Neutrophil (primary cell): Measurements from ENCODE around the gene PAFAH2.

ENCODE experiments used
- H3K27ac ChIP-seq: fragments of 200-600 bp; sonication (generic); 2 replicates; pipeline ENCODE4 v1.5.1; 2016; ENCODE audit warnings: mild to moderate bottlenecking, moderate library complexity
- H3K27me3 ChIP-seq: fragments of 200-600 bp; sonication (generic); 2 replicates; pipeline ENCODE4 v1.6.0; 2016; ENCODE audit warnings: mild to moderate bottlenecking
- H3K36me3 ChIP-seq: fragments of 200-600 bp; sonication (generic); 2 replicates; pipeline ENCODE4 v1.5.1; 2017
- H3K4me1 ChIP-seq, 2 experiments: fragments of 200-600 bp in 1 of 2; sonication (generic) in 1 of 2; 1 replicate in 1 of 2; 2 replicates in 1 of 2; pipeline versions ENCODE4 v1.5.1 to v1.6.1; 2013 to 2016; ENCODE audit warnings: low read depth in 1 of 2, low read length in 1 of 2, mild to moderate bottlenecking in 1 of 2, moderate library complexity in 1 of 2; ENCODE audit not compliant: control insufficient read depth in 1 of 2, insufficient read depth in 1 of 2
- H3K4me3 ChIP-seq, 2 experiments: fragments of 200-600 bp in 1 of 2; sonication (generic) in 1 of 2; 1 replicate in 1 of 2; 2 replicates in 1 of 2; pipeline ENCODE4 v1.5.1; 2013 to 2016; ENCODE audit warnings: low read depth in 1 of 2, low read length in 1 of 2, mild to moderate bottlenecking in 1 of 2, moderate library complexity in 1 of 2
- H3K9me3 ChIP-seq: fragments of 200-600 bp; sonication (generic); 2 replicates; pipeline ENCODE4 v1.5.1; 2016
- TF ChIP-seq, protein P1 (sequence below): fragments of 200-600 bp; sonication (generic); IDR thresholded peaks from 2 replicates; pipeline ENCODE4 v1.5.1; 2016; ENCODE audit warnings: antibody characterized with exemption

Gene PAFAH2

DNA sequence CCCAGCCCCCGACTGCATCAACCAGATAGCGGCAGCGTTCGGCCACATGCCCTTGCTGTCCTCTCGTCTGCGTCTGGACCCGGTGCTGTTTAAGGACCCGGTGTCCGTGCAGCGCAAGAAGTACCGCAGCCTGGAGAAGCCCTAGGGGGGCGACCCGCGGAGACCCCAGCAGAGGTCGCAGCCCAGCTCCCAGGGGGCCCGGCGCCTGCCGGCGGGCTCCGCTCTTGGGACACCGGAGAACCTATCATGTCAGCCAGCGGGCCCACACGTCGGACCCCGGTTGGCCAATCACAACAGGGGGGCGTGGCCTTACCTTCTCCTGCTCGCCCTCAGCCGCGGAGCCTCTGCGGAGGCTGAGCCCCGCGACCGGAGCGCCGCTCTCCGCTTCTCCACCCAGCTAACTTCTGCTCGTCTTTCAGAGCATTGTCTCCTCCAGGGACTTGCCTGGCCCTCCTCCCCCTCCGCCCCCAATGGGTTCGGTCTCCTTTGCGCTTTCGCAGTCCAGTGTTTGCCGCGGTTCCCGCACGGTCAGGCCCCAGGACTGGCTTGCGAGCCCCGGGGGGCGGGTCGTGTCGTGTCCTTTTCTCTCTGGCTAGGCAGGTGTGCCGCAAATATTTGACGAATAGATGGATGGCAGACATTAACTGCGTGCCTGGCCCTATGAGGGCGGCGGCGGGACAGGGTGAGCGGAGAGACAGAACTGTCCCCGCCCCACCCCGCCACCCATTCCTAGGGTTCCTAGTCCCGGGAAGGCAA is 37.5 kb upstream of the PAFAH2 start:
- peaks cover 68% of the 10 kb centered on the region for H3K27me3 ChIP-seq
- H3K4me3 ChIP-seq = peak overlapping the region; percentile 89 to 91
- H3K9me3 ChIP-seq = no peaks in the 10 kb centered on the region
- TF ChIP-seq, protein P1, sequence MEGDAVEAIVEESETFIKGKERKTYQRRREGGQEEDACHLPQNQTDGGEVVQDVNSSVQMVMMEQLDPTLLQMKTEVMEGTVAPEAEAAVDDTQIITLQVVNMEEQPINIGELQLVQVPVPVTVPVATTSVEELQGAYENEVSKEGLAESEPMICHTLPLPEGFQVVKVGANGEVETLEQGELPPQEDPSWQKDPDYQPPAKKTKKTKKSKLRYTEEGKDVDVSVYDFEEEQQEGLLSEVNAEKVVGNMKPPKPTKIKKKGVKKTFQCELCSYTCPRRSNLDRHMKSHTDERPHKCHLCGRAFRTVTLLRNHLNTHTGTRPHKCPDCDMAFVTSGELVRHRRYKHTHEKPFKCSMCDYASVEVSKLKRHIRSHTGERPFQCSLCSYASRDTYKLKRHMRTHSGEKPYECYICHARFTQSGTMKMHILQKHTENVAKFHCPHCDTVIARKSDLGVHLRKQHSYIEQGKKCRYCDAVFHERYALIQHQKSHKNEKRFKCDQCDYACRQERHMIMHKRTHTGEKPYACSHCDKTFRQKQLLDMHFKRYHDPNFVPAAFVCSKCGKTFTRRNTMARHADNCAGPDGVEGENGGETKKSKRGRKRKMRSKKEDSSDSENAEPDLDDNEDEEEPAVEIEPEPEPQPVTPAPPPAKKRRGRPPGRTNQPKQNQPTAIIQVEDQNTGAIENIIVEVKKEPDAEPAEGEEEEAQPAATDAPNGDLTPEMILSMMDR = no peak
- peaks cover 12% of the 10 kb centered on the region in 2 experiments for H3K4me1 ChIP-seq
- H3K27ac ChIP-seq = peak overlapping the region; percentile 54
- H3K36me3 ChIP-seq = no peaks in the 10 kb centered on the region

DNA sequence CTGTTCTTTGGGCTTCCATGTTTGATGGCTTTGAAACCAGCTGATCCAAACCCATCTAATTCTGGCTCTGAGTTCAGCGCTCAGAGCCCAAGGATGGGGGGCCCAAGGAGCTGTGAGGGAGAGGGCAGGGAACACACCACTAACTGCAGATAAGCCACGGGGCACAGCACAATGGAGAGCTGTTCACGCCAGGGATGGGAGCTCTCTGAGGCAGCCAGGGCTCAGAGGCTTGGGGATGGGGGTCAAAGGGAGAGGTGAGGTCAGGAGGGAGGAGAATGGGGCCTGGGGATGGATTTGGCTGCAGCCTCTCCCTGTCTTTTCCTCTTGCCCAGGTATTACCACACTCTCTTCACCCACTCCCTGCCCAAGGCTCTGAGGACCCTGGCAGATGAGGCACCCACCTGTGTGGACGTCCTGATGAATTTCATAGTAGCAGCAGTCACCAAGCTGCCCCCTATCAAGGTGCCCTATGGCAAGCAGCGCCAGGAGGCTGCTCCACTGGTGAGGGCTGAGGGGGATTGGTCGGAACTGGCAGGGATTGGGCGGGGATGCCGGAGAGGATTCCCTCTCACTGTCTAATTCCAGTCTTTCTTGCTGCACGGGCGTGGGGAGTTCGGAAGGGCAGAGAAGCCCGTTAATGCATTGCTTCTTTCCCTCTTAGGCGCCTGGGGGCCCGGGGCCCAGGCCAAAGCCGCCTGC is 36.8 kb upstream of the PAFAH2 start:
- no peaks in the 10 kb centered on the region for H3K36me3 ChIP-seq
- H3K27ac ChIP-seq = no peak overlapping the region
- peak overlapping the region; percentile 89 to 91 for H3K4me3 ChIP-seq
- H3K27me3 ChIP-seq = peaks cover 68% of the 10 kb centered on the region
- TF ChIP-seq, protein P1 = no peak
- no peaks in the 10 kb centered on the region for H3K9me3 ChIP-seq
- peaks cover 12% of the 10 kb centered on the region in 2 experiments for H3K4me1 ChIP-seq

DNA sequence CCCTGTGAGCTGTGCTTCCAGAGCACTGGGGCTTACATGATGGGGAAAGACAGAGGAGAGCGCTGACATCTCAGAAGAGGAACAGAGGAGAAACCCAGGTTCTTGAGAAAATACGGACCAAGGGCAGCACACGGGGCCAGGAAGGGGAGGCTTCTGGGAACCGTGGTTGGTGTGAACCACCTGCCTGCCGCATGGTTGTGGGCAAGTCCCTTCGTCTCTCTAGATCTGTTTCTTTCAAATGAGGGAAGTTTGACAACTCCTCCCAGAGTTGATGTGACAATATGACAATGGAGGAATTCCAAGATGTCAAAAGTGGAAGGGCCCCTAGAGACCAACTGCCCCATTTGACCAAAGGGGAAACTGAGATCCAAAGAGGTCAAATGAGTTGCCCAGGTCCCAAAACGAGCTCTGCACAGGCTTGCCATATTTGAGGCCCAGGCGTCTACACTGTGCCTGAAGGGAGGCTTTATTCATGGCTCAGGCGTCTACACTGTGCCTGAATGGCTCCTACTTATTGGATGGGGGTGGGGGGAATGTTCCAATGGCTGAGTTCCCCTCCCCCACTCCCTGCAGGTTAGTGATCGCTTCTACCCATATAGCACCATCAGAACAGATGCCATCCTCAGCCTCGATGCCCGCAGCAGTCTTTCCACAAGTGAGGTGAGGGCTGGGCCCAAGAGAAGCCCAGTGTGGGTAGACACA is 34.9 kb upstream of the PAFAH2 start:
- TF ChIP-seq, protein P1 = no peak
- Histone ChIP-seq H3K4me3 (no peak overlapping the region), H3K27me3 (peaks cover 50% of the 10 kb centered on the region), H3K4me1 (peaks cover 12% of the 10 kb centered on the region in 2 experiments), H3K27ac (no peak overlapping the region), H3K36me3 (no peaks in the 10 kb centered on the region), H3K9me3 (no peaks in the 10 kb centered on the region)

DNA sequence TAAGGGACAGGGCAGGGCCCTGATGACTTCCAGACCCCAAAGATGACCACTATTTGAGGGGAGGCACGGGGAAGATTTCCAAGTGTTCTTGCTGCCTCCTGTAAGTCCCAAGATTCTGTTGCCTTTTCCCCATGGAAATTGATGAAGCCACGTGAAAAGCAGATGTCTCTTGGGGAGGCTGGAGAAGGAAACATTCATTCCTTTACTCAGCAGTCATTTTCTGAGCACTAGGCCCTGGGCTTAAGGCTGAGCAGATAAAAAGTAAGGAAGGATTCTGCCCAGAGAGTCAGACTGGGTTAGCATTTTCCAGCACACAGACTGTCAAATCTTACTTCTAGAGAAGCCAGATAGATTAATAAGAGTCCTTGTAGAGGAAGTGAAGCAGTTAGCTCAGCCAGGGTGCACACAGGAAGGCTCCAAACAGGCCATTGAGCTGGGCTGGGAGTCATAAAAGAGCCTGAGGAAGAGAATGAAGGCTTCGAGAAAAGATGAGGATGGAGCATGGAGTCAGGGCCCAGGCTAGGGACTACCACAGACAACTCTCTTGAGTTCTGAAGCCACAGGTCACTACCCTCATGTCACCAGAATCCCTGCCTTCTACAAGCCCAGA is 33.9 kb upstream of the PAFAH2 start:
- no peaks in the 10 kb centered on the region for H3K36me3 ChIP-seq
- peaks cover 41% of the 10 kb centered on the region for H3K27me3 ChIP-seq
- H3K9me3 ChIP-seq = no peaks in the 10 kb centered on the region
- H3K4me1 ChIP-seq = peaks cover 12% of the 10 kb centered on the region in 2 experiments
- TF ChIP-seq, protein P1 = no peak
- no peak overlapping the region for H3K27ac ChIP-seq
- H3K4me3 ChIP-seq = no peak overlapping the region

DNA sequence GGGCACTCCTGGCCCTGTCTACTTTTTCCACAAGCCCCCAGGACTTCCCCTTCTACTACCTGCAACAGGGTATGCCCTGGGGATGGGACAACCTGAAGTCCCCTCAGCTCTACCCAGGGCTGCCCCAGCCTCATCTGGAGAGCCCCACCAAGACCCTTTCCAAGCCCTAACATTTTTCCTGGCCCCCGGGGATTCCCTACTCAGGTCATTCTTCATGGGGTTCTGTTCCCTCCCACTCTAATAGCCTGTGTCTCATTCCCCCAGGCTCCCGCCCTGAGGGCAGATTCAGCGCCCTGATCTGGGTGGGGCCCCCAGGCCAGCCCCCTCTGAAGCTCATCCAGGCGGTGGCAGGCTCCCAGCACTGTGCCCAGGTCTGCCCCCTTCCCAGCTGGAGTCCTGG is 33.3 kb upstream of the PAFAH2 start:
- peaks cover 11 to 12% of the 10 kb centered on the region in 2 experiments for H3K4me1 ChIP-seq

More for the DNA sequence above, 33.3 kb upstream of the PAFAH2 start:
- H3K27me3 ChIP-seq = peaks cover 35% of the 10 kb centered on the region
- TF ChIP-seq, protein P1 = no peak
- no peak overlapping the region for H3K27ac ChIP-seq
- H3K36me3 ChIP-seq = no peaks in the 10 kb centered on the region
- H3K9me3 ChIP-seq = no peaks in the 10 kb centered on the region
- H3K4me3 ChIP-seq = no peak overlapping the region
